Left lung (tissue), 10 donors: ENCODE results near the gene ETV6. TPM values are rescaled to one million over a fixed set of nuclear protein-coding genes. Genes with fewer than 3 reads are reported as not detected.

ENCODE experiments used
- ATAC-seq: fragments of 200-7000 bp; cut with Tn5 transposase; one replicate; pipeline ENCODE4 v1.9.1; 2020; ENCODE audit warnings: moderate library complexity
- DNase-seq, 4 donors: peaks; one replicate each; pipeline ENCODE4 v3.0.0-alpha.2; 2013 to 2020
- H3K27ac ChIP-seq, 2 donors: fragments of 200-600 bp; sonication (generic) in 1 of 2; one replicate each; pipeline versions ENCODE4 v1.5.0 to v1.8.0; 2020 to 2021
- H3K27me3 ChIP-seq, 2 donors: fragments of 200-600 bp; sonication (generic) in 1 of 2; one replicate each; pipeline versions ENCODE4 v1.5.0 to v1.8.0; 2020 to 2021
- H3K36me3 ChIP-seq, 2 donors: fragments of 200-600 bp; sonication (generic) in 1 of 2; one replicate each; pipeline versions ENCODE4 v1.5.0 to v1.8.0; 2020 to 2021
- H3K4me1 ChIP-seq, 2 donors: fragments of 200-600 bp; one replicate each; pipeline ENCODE4 v1.8.0; 2021
- H3K4me3 ChIP-seq, 2 donors: fragments of 200-600 bp; sonication (generic) in 1 of 2; one replicate each; pipeline versions ENCODE4 v1.5.0 to v1.8.0; 2020 to 2021; ENCODE audit warnings: mild to moderate bottlenecking in 1 of 2
- H3K9me3 ChIP-seq, 2 donors: fragments of 200-600 bp; sonication (generic) in 1 of 2; one replicate each; pipeline versions ENCODE4 v1.5.0 to v1.8.0; 2020 to 2021
- intact Hi-C, 2 donors: fragments of 100-400 bp; cut with DNase I; formaldehyde crosslinking; loops; one replicate each; pipeline versions ENCODE4 v1.11.2 to v1.14.2; 2022
- polyA plus RNA-seq, 6 donors: library from polyadenylated mRNA; unstranded; fragments of 120-200 nt; gene quantifications; one replicate each; pipeline ENCODE4 v1.2.1, GENCODE V29; 2013; ENCODE audit not compliant: insufficient read length in 6 of 6
- total RNA-seq, 2 donors: library from RNA; stranded (reverse); fragmentation: NEBNext Ultra II Directional; extraction: Animal tissue kit (Norgen Biotek cat#: 25700); gene quantifications; one replicate each; pipeline ENCODE4 v1.2.1, GENCODE V29; 2021
- TF ChIP-seq, protein P1 (sequence below), 2 donors: fragments of 200-600 bp; sonication (generic) in 1 of 2; IDR thresholded peaks; one replicate each; pipeline versions ENCODE4 v1.5.0 to v1.8.0; 2021; ENCODE audit warnings: antibody characterized with exemption in 2 of 2
- donor health status: DM: no; HTN: yes; CAD: no.
- donor health status: DM: no; HTN: no; CAD: no.

The ETV6 gene
- total and polyA plus RNA-seq, 8 donors, result 16.0 to 44.7 (median 17.1) TPM

DNA sequence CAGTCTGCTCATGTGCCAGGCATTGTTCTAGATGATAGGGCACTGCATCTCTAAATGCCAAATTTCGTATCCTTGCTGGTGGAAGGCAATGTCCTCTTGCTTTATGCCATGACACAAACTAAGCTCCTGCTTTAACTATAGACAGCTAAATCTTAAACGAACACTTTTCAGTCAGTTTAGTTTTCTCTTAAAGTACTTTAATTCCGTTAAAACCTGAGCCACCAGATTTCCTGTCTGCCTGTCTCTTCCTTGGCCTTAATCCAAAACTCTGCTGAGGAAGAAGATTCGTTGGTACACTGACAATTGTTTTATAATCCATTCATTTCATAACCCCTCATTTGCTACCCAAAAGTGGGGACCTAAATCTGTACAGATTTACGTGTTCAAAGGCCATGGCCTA, 226.8 kb downstream of the ETV6 start:
- no peak overlapping the region for H3K4me3 ChIP-seq
- intact Hi-C loops, result no loop called here
- DNase-seq (no peak), ATAC-seq (no peak)
- TF ChIP-seq, protein P1, sequence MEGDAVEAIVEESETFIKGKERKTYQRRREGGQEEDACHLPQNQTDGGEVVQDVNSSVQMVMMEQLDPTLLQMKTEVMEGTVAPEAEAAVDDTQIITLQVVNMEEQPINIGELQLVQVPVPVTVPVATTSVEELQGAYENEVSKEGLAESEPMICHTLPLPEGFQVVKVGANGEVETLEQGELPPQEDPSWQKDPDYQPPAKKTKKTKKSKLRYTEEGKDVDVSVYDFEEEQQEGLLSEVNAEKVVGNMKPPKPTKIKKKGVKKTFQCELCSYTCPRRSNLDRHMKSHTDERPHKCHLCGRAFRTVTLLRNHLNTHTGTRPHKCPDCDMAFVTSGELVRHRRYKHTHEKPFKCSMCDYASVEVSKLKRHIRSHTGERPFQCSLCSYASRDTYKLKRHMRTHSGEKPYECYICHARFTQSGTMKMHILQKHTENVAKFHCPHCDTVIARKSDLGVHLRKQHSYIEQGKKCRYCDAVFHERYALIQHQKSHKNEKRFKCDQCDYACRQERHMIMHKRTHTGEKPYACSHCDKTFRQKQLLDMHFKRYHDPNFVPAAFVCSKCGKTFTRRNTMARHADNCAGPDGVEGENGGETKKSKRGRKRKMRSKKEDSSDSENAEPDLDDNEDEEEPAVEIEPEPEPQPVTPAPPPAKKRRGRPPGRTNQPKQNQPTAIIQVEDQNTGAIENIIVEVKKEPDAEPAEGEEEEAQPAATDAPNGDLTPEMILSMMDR (IDR thresholded peaks at IDR 0.05), result no peak
- peaks cover 12 to 62% of the 10 kb centered on the region in 2 donors for H3K4me1 ChIP-seq
- H3K9me3 ChIP-seq, result no peaks in the 10 kb centered on the region
- H3K36me3 ChIP-seq, result peaks cover 0 to 14% of the 10 kb centered on the region in 2 donors
- H3K27ac ChIP-seq, result peak overlapping the region in 1 of 2 donors; percentile 10
- H3K27me3 ChIP-seq, result no peaks in the 10 kb centered on the region

DNA sequence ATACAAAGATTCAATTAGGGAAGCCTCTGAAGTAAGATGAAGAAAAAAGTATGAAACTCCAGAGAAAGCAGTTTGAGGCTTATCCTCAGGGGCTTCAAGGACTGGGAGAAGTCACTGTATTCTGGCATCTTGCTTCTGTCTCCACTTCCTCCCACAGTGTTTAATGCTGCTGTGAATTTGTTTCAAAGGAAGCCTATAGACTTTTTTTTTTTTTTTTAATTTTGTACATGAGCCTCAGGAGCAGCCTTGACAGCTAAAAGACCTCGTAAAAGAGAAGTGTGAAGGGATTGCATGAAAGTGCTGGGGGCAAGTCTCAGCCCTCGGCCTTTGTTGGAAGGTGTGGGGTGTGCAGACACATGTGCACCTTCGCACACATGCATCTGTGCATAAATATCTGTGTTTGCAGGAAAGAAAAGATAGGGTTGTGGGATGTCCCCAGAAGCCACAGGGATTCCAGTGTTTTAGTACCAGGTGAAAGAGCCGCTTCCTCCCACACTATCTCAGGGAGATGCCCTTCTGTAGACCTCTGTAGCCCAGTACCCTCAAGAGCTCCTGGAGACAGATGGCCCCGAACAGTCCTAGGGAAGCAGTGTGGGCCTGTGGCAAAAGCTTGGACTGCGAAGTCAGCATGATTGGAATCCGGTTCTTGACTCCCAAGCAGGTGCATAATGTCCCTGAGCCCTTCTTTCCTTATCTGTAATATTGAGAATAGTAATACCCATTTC, 227.8 kb downstream of the ETV6 start:
- no peak for ATAC-seq
- intact Hi-C loops, result no loop called here

DNA sequence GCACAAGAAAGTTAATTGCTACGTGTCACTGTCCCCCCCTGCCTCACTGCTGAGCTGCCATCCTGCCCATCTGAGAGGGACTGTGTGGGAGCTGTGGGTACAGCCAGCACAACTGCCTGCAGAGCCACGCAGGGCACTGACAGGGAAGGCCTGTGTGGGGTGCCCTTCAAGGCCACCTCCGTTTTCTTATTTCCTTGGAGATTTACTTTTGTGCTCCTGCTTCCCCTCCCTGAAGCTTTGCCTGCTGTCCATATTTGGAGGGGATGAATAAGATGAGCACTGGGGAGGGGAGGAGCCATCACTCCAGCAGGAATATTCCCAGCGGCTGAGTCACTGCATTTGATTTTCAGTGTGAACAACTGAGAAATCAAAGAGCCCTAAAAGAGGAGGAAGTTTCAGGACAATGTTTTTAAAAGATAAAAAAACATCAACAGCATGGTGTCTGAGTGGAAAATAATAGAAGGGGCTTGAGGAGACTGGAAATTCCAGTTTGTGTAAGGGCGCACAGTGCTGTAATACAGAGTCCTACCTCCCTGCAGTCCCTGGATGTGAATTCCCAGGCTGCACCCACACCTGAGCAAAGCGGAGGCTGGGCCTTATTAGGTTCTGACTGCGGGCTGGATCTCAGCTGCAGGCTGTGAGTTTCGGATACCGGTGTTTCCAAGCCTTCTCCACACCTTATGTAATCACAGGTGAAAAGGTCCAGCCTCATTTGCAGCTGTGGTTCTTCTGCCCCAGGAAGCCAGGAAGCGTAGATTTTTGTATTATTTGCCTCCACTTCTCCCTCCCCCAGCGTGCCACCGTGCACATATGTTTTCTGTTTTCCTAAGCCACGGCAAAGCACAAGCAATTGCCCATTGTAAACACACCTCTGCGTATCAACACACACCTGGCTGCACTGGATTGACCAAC, 228.7 kb downstream of the ETV6 start:
- H3K4me1 ChIP-seq, result peaks cover 12 to 62% of the 10 kb centered on the region in 2 donors
- H3K4me3 ChIP-seq, result no peak overlapping the region
- peak overlapping the region; percentile 55 to 63 for H3K27ac ChIP-seq
- DNase-seq, result peak in 1 of 4 donors; percentile 36
- peak; percentile 80 for ATAC-seq
- no peaks in the 10 kb centered on the region for H3K9me3 ChIP-seq
- intact Hi-C loops, result no loop called here
- TF ChIP-seq, protein P1 (IDR thresholded peaks at IDR 0.05), result no peak
- H3K27me3 ChIP-seq, result no peaks in the 10 kb centered on the region
- H3K36me3 ChIP-seq, result no peaks in the 10 kb centered on the region

More for the DNA sequence above, 227.8 kb downstream of the ETV6 start:
- peaks cover 0 to 5% of the 10 kb centered on the region in 2 donors for H3K36me3 ChIP-seq
- peaks cover 12 to 62% of the 10 kb centered on the region in 2 donors for H3K4me1 ChIP-seq
- H3K4me3 ChIP-seq, result no peak overlapping the region
- DNase-seq, result no peak
- TF ChIP-seq, protein P1 (IDR thresholded peaks at IDR 0.05), result no peak
- peak overlapping the region in 1 of 2 donors; percentile 55 for H3K27ac ChIP-seq
- H3K27me3 ChIP-seq, result no peaks in the 10 kb centered on the region
- H3K9me3 ChIP-seq, result no peaks in the 10 kb centered on the region

DNA sequence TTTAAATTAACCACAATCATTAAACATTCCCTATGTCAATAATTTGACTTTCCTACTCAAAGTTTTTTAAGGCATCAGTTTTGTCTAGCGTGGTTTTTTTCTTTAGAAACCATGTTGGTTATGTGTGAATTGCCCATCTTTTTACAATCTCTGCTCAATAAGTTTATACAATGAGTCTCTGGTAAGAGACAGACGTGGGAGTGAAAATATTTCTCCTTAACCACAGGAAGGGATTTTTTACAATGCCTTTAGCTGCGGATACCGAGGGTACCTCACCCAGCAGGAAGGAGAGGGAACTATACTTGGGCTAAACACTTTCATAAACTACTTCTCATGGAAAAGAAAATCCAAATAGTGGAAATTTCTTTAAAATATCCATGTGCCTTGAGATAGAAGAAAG, 229.8 kb downstream of the ETV6 start:
- H3K4me1 ChIP-seq, result peaks cover 12 to 68% of the 10 kb centered on the region in 2 donors

More for the DNA sequence above, 229.8 kb downstream of the ETV6 start:
- H3K4me3 ChIP-seq, result no peak overlapping the region
- no peaks in the 10 kb centered on the region for H3K9me3 ChIP-seq
- DNase-seq (no peak), ATAC-seq (no peak)
- H3K36me3 ChIP-seq, result peaks cover 0 to 5% of the 10 kb centered on the region in 2 donors
- H3K27ac ChIP-seq, result no peak overlapping the region
- TF ChIP-seq, protein P1 (IDR thresholded peaks at IDR 0.05), result no peak
- intact Hi-C loops, result no loop called here
- no peaks in the 10 kb centered on the region for H3K27me3 ChIP-seq
